Measurements from ENCODE around the gene TRIM62.

DNA sequence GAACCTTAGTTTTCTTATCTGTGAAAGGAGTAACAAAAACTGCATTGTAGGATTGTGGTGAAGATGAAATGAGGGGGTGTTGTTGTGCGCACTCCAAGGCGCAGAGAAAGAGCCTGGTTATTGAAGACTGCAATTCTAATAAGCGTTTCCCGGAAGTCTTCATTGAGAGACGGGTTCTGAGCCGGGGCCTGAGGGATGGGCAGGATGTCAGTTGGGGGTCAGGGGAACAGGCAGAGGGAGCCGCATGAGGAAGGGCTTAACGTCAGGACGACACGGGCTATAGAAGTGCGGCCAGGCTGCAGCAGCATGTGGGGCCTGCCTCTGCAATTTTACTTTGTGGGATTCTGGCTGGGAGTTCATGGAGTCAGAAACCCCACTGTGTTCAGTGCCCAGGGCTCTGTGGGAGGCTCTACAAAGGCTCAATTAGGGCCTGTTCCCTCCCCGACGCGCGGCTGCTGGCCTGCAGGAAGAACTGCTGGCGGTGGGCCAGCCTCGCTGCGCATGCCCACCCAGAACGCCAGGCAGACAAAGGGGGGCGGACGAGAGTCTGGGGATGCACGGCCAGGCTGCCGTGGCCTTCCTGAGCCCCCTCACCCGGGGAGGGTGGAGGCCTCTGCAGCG is 20.7 kb downstream of the TRIM62 start:
- TF ChIP-seq POLR2AphosphoS5 (IDR thresholded peaks at IDR 0.05) (no peak), POLR2A (IDR thresholded peaks at IDR 0.05) (no peak)
- TF ChIP-seq, protein P1, sequence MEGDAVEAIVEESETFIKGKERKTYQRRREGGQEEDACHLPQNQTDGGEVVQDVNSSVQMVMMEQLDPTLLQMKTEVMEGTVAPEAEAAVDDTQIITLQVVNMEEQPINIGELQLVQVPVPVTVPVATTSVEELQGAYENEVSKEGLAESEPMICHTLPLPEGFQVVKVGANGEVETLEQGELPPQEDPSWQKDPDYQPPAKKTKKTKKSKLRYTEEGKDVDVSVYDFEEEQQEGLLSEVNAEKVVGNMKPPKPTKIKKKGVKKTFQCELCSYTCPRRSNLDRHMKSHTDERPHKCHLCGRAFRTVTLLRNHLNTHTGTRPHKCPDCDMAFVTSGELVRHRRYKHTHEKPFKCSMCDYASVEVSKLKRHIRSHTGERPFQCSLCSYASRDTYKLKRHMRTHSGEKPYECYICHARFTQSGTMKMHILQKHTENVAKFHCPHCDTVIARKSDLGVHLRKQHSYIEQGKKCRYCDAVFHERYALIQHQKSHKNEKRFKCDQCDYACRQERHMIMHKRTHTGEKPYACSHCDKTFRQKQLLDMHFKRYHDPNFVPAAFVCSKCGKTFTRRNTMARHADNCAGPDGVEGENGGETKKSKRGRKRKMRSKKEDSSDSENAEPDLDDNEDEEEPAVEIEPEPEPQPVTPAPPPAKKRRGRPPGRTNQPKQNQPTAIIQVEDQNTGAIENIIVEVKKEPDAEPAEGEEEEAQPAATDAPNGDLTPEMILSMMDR (IDR thresholded peaks at IDR 0.05): no peak

Measured in breast epithelium (tissue), 3 donors.